ENCODE data around the gene ATCAY. TPM values are rescaled to one million over a fixed set of nuclear protein-coding genes. Genes with fewer than 3 reads are reported as not detected.

The ATCAY gene
- total RNA-seq, 4 donors from 2014 or later = not detected

- no peak for DNase-seq
- Histone ChIP-seq H3K36me3 (no peaks in the 10 kb centered on the region), H3K27me3 (peaks cover 0 to 8% (median 0%) of the 10 kb centered on the region in 4 donors), H3K27ac (no peak overlapping the region), H3K4me3 (no peak overlapping the region), H3K4me1 (no peaks in the 10 kb centered on the region), H3K9me3 (peaks cover 0 to 17% (median 5%) of the 10 kb centered on the region in 3 donors)
- no peak for TF ChIP-seq POLR2A (IDR thresholded peaks at IDR 0.05)
- TF ChIP-seq CTCF (IDR thresholded peaks at IDR 0.05) = no peak
- 85 to 87% methylated on average over 18 to 26 of the region's 50 CpGs for WGBS, 2 donors
- intact Hi-C loops (cut with DNase I) = no loop called here
Measured at GRCh38 chr19:3907626-3908265, 27.3 kb downstream of the ATCAY start.

GRCh38 chr19:3908266-3909054, 28.0 kb downstream of the ATCAY start:
- DNase-seq = no peak
- Histone ChIP-seq H3K36me3 (no peaks in the 10 kb centered on the region), H3K4me1 (no peaks in the 10 kb centered on the region), H3K27ac (no peak overlapping the region), H3K4me3 (no peak overlapping the region), H3K27me3 (peaks cover 0 to under 1% (median 0%) of the 10 kb centered on the region in 4 donors), H3K9me3 (peaks cover 0 to 17% (median 5%) of the 10 kb centered on the region in 3 donors)
- 50 to 56% methylated on average over 2 to 8 of the region's 14 CpGs for WGBS, 2 donors
- TF ChIP-seq POLR2A (IDR thresholded peaks at IDR 0.05) (no peak), CTCF (IDR thresholded peaks at IDR 0.05) (no peak)
- intact Hi-C loops (cut with DNase I) = no loop called here

- Histone ChIP-seq H3K27me3 (no peaks in the 10 kb centered on the region), H3K36me3 (no peaks in the 10 kb centered on the region), H3K4me3 (no peak overlapping the region), H3K4me1 (no peaks in the 10 kb centered on the region), H3K9me3 (peaks cover 0 to 17% (median 5%) of the 10 kb centered on the region in 3 donors), H3K27ac (no peak overlapping the region)
- WGBS, 2 donors = 100% methylated on average over 1 of the region's 1 CpG
- intact Hi-C loops (cut with DNase I) = no loop called here
- no peak for DNase-seq
- TF ChIP-seq CTCF (IDR thresholded peaks at IDR 0.05) (no peak), POLR2A (IDR thresholded peaks at IDR 0.05) (no peak)
Measured at GRCh38 chr19:3910105-3910504, 29.6 kb downstream of the ATCAY start.

GRCh38 chr19:3914199-3914598, 33.7 kb downstream of the ATCAY start:
- no peak overlapping the region for H3K27ac ChIP-seq
- no peak for DNase-seq
- no peaks in the 10 kb centered on the region for H3K27me3 ChIP-seq
- no peak overlapping the region for H3K4me3 ChIP-seq
- TF ChIP-seq CTCF (IDR thresholded peaks at IDR 0.05) (no peak), POLR2A (IDR thresholded peaks at IDR 0.05) (no peak)
- no peaks in the 10 kb centered on the region for H3K4me1 ChIP-seq
- no peaks in the 10 kb centered on the region for H3K36me3 ChIP-seq
- intact Hi-C loops (cut with DNase I) = no loop called here
- 65 to 70% methylated on average over 5 to 7 of the region's 9 CpGs for WGBS, 2 donors
- peaks cover 0 to 17% (median 5%) of the 10 kb centered on the region in 3 donors for H3K9me3 ChIP-seq

- H3K36me3 ChIP-seq = no peaks in the 10 kb centered on the region
- peaks cover 0 to 7% (median 4%) of the 10 kb centered on the region in 3 donors for H3K9me3 ChIP-seq
- H3K4me1 ChIP-seq = no peaks in the 10 kb centered on the region
- TF ChIP-seq POLR2A (IDR thresholded peaks at IDR 0.05) = no peak
- no peak for TF ChIP-seq CTCF (IDR thresholded peaks at IDR 0.05)
- no peak for DNase-seq
- intact Hi-C loops (cut with DNase I) = no loop called here
- 85 to 95% methylated on average over 5 of the region's 5 CpGs for WGBS, 2 donors
- no peak overlapping the region for H3K27ac ChIP-seq
- H3K27me3 ChIP-seq = no peaks in the 10 kb centered on the region
- H3K4me3 ChIP-seq = no peak overlapping the region
Measured at GRCh38 chr19:3916033-3916432, 35.5 kb downstream of the ATCAY start.

Data from esophagus squamous epithelium (tissue), 5 donors.